Motor neuron (in vitro differentiated cells): ENCODE results near the gene SFXN5. TPM values are rescaled to one million over a fixed set of nuclear protein-coding genes. Genes with fewer than 3 reads are reported as not detected.

Source experiments
- ATAC-seq, 8 experiments: fragments of 200-7000 bp; cut with Tn5 transposase; replicated peaks in 6 of 8; 2 replicates each; pipeline ENCODE4 v1.8.0; 2021; ENCODE audit warnings: mild to moderate bottlenecking in 8 of 8, moderate library complexity in 8 of 8
- H3K27ac ChIP-seq, 2 donors: fragments of 250-450 bp; sonication (Bioruptor Pico); 2 replicates each; pipeline ENCODE4 v1.9.0; 2021; ENCODE audit warnings: antibody characterized with exemption in 2 of 2, mild to moderate bottlenecking in 2 of 2, moderate library complexity in 1 of 2
- H3K4me1 ChIP-seq, 2 donors: fragments of 250-450 bp; sonication (Bioruptor Pico); replicated peaks in 1 of 2; 2 replicates each; pipeline ENCODE4 v1.6.1; 2021; ENCODE audit warnings: antibody characterized with exemption in 2 of 2, mild to moderate bottlenecking in 2 of 2, moderate library complexity in 1 of 2
- H3K4me3 ChIP-seq, 5 donors: fragments of 250-450 bp; sonication (Bioruptor Pico); 2 replicates each; pipeline ENCODE4 v1.9.0; 2021; ENCODE audit warnings: antibody characterized with exemption in 5 of 5, mild to moderate bottlenecking in 5 of 5, moderate library complexity in 4 of 5
- WGBS, 10 experiments: fragments of 450-650 bp; shearing (Covaris generic); methylation state at CpG; one replicate each; pipeline ENCODE4 v1.0.0; 2022; 5-methylcytosine and 5-hydroxymethylcytosine counted together
- in situ Hi-C, 9 experiments: fragments of 400-800 bp; cut with MboI; loops; one replicate each; pipeline ENCODE4 v1.15.0; 2021; ENCODE audit warnings: low sequenced_read_pairs in 9 of 9, low pct_unique_long_range_greater_than_20kb in 2 of 9; ENCODE audit not compliant: unreplicated experiment in 9 of 9
- total RNA-seq, 8 experiments: library from RNA; unstranded; fragments of 300-600 nt; gene quantifications; 2 replicates each; pipeline versions ENCODE4 v1.2.3 to v1.2.4, GENCODE V29; 2022

Gene SFXN5
- total RNA-seq, 8 experiments from 2014 or later: 6.4 to 35.6 (median 16.0) TPM

DNA sequence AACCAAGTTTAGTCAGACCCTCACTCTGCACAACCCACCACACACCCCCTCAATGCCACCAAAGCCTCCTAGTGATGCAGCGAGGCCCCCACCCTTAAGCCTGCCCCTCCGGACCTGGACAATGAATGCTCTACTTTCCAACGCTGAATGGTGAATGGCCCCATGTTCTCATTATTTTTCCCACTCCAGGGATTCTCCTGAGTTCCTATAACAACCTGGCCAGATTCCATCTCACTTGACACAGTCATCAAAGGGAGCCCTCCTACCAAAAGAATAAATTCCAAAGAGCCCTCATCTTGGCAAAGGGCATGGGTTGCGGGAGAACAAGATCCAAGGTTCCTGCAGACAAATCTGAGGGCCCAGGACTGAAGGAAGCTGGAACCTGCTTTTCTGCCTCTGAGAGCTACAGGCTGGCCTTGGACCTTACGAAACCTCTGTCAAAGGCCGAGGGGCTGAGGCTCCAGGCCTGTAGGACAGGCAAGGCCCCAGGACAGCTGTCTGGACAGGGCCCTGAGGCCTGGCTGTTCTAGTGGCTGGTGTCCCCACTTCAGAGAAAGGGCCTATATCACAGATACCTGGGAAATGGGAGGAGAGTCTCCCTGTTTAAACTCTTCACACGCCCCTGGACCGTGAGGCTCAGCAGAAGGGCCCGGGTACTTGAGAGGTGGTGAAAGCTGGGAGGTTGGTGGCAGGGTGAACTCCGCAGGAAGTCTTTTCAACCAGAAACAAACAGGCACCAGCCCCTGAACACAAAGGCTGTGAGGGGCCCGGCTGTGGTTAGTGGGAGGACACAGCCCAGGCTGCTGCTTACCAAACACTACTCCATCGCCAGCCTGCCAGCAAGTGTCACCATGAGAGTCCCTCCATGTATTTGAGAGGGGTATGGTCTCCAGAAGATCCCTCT is 27.3 kb downstream of the SFXN5 start:
- in situ Hi-C loops: no loop called here
- Histone ChIP-seq H3K27ac (no peak overlapping the region), H3K4me3 (no peak overlapping the region), H3K4me1 (peaks cover 0 to 15% of the 10 kb centered on the region in 2 donors)
- peak in 3 of 8 experiments; percentile 50 to 90 (median 59) for ATAC-seq
- 60 to 100% (median 81%) methylated on average over 1 to 7 of the region's 12 CpGs; no CpG with 5 or more reads in 4 of the 10 experiments for WGBS, 10 experiments

DNA sequence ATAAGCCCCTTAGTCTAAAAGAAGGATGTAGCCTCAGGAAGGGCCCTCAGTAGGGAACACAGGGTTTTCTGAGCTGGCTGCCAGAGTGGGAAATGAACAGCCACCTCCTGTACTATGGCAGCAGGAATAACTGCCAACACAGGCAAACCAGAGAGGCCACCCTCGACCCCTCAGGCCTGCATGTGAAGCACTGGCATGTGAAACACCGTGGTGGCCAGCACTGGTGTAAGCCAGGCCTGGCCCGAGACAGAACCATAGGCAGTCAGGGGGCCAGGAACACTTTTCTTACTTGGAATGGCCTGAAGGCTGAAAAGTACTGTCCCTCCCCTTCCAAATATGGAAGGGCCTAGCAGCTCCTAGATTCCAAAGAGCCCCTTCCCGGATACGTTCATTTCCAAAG is 28.2 kb downstream of the SFXN5 start:
- no peak overlapping the region for H3K27ac ChIP-seq
- peaks cover 0 to 15% of the 10 kb centered on the region in 2 donors for H3K4me1 ChIP-seq
- WGBS, 10 experiments: 63 to 100% (median 94%) methylated on average over 1 to 5 of the region's 5 CpGs; no CpG with 5 or more reads in 2 of the 10 experiments
- in situ Hi-C loops: no loop called here
- peak in 2 of 8 experiments; percentile 19 to 35 for ATAC-seq
- no peak overlapping the region for H3K4me3 ChIP-seq

DNA sequence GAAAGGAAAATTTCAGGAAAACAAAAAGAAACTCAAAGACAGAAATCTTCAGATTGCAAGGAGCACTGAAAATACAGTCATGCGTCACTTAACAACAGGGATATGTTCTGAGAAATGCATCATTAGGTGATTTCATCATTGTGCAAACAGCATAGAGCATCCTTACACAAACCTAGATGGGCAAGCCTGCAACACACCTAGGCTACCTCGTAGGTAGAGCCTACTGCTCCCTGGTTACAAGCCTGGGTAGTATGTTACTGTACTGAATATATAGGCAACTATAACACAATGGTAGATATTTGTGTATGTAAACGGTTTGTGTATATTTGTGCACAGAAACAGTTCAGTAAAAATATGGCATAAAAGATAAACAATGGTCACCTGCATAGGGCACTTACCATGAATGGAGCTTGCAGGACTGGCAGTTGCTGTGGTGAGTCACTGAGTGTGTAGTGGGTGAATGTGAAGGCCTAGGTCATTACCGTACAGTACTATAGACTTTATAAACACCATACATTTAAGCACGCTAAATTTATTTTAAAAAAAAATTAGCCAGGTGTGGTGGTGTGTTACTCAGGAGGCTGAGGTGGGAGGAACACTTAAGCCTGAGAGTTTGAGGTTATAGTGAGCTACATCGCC is 33.4 kb downstream of the SFXN5 start:
- Histone ChIP-seq H3K27ac (no peak overlapping the region), H3K4me1 (no peaks in the 10 kb centered on the region), H3K4me3 (no peak overlapping the region)
- WGBS, 10 experiments: 74 to 100% (median 95%) methylated on average over 1 to 6 of the region's 6 CpGs
- in situ Hi-C loops: no loop called here
- ATAC-seq: no peak

DNA sequence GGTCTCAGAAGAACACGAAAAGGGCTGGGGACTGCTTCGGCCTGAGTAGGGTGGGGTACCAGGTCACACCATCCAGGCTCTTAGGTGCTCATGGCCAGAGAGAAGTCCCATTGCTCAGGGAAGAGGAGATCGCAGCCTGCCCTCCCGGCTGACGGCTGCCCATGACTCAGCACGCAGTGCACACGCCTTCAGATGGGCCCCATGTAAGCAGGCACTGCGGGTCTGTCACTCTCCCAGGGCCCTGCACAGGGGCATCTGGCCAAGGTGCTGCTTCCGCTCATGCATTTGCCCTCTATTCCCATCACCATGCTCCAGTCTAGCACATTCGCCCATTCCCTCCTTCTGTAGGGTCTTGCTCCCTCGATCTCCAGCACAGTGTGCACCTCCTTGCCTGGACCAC is 34.7 kb downstream of the SFXN5 start:
- Histone ChIP-seq H3K4me3 (no peak overlapping the region), H3K4me1 (no peaks in the 10 kb centered on the region), H3K27ac (no peak overlapping the region)
- 92 to 100% methylated on average over 1 to 2 of the region's 11 CpGs; no CpG with 5 or more reads in 8 of the 10 experiments for WGBS, 10 experiments
- in situ Hi-C loops: no loop called here
- peak in 1 of 8 experiments; percentile 30 for ATAC-seq

DNA sequence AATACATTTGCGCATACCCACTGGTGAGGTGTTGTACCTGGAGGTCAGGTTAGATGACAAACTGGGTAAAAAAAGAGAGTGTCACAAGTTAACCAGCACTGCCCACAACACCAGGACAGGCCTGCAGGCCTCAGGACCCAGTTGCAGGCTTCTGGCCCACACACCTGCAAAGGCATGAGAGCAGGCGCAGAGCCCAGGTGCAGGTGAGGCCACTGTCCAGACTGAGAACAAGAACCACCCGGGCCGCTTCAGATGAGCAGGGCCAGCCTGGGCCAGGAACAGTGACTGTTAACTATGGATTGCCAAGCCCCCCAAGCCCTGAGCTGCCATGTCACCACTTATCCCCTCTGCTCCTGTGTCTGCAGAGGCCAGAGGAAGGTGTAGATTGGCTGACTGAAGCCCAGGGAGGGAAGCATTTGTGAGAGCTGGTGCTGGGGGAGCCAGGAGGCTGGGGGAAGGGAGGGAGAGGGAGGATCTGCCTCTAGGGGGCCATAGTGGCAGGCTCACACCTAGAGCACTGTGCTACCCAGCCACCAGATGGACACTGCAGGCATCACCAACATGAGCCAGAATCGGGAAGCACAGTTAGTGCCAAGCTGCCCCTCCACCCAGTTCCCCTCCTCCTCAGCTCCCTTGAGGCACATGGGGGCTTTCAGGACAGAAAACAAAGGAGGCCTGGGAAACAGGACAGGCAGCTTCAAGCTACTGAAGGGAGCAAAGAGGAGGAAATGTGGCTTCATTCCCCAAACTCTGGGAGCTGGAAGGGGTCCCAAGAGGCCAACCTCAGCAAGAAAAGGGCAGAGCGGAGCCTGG is 35.4 kb downstream of the SFXN5 start:
- Histone ChIP-seq H3K27ac (no peak overlapping the region), H3K4me3 (no peak overlapping the region), H3K4me1 (no peaks in the 10 kb centered on the region)
- ATAC-seq: peak in 2 of 8 experiments; percentile 36 to 50
- WGBS, 10 experiments: 0 to 100% (median 94%) methylated on average over 1 to 2 of the region's 6 CpGs; no CpG with 5 or more reads in 7 of the 10 experiments
- in situ Hi-C loops: no loop called here

DNA sequence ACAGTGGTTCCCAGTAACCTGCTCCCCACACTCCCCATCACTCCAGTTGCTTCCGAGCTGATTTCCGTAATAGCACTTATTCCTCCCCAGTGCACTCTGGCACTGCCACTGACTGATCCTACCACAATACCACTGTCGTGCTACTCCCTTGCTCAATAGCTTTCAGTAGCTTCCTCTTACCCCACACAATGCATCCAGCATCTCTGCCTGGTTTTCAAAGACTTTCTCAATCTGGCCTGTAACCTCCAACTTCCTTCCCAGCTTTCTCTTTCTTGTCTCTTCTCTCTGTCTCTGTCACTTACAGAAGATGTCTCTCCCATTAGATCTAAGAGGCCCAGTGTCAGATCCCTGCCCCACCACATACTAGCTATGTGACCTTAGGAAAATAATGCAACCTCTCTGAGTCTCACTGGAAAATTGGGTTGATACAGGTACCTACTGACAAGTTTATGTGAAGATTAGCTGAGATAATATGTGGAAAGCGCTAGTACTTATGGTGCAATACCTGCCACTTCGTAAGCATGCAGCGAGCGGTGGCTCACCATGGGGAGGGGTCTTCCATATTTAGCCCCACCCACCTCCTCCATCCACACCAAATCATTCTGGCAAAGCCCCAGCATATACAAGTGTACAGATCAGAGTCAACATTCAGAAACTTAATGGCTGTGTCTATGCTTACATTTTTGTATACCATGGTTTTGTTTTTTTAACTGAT is 36.7 kb downstream of the SFXN5 start:
- Histone ChIP-seq H3K27ac (no peak overlapping the region), H3K4me3 (no peak overlapping the region), H3K4me1 (no peaks in the 10 kb centered on the region)
- in situ Hi-C loops: no loop called here
- no peak for ATAC-seq
- WGBS, 10 experiments: 73 to 100% (median 97%) methylated on average over 1 to 6 of the region's 7 CpGs; no CpG with 5 or more reads in 1 of the 10 experiments

DNA sequence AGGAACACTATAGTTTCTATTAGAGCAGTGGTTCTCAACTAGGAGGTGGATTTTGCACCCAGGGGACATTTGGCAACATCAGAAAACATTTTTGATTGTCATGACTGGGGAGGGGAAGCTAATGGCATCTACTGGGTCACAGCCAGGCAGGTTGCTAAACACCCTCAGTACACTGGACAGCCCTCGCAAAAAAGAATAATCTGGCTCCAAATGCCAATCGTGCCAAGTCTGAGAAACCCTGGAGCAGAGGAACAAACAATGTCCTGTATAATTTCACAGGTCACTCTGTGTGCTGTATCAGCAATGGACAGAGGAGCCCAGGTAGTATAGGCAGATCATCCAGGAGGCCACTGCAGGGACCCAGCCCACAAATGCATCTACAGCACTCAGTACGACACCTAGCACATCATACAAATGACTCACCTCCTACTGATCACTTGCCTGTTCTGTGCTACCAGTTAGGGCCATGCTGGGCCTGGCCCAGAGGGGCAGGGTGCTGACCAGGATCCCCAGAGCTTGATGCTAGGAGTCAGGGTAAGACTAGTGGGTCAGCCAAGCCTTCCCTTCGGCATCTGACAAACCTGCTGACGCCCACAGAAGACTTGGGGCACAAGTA is 37.6 kb downstream of the SFXN5 start:
- WGBS, 10 experiments: 83 to 100% (median 92%) methylated on average over 1 to 5 of the region's 5 CpGs; no CpG with 5 or more reads in 6 of the 10 experiments
- no peaks in the 10 kb centered on the region for H3K4me1 ChIP-seq
- no peak overlapping the region for H3K4me3 ChIP-seq
- no peak overlapping the region for H3K27ac ChIP-seq
- ATAC-seq: peak in 1 of 8 experiments; percentile 44
- in situ Hi-C loops: no loop called here

DNA sequence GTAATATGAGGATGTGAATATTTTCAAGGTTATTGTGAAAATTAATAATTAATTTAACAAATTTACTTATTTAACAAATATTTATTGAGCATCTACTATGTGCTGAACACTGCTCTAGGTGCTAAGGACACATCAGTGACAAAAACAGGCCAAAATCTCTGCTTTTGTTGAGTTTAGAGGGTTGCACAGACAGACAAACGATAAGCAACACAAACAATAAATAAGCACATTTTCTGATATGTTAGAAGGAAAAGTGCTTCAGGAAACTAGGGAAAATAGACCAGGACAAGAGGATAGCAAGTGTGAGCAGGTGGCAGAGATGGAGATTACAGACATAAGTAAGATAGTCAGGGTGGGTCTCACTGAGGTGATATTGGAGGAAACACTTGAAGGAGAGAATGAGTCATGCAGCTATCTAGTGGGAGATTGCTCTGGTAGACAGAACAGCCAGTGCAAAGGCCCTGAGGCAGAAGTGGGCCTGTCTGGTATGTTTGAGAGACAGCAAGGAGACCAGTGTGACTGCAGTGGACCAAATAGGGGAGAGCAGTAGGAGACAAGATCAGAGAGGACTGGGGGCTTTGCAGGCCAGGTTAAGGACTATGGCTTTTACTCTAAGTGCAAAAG is 38.3 kb downstream of the SFXN5 start:
- Histone ChIP-seq H3K27ac (no peak overlapping the region), H3K4me1 (no peaks in the 10 kb centered on the region), H3K4me3 (no peak overlapping the region)
- 83 to 100% (median 100%) methylated on average over 1 of the region's 1 CpG; no CpG with 5 or more reads in 2 of the 10 experiments for WGBS, 10 experiments
- in situ Hi-C loops: no loop called here
- no peak for ATAC-seq

DNA sequence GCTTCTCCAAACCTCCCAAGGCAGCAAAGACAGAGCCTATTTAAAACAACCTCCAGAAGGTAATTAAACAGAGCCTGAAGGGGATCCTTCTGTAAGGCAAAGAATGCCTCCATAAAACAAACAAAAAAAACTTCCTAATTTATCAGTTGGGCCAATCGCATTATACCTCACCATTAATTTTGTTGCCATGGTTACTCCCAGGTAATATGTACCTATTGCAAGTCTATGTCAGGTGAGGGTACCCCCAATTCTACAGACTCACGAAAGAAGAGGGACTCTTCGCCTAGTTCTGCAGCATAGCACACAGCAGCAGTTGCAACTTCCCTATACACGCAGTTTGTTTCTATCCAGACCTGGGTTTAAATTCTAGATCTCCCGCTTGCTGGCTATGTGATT is 38.8 kb downstream of the SFXN5 start:
- 87 to 100% (median 96%) methylated on average over 1 to 5 of the region's 5 CpGs; no CpG with 5 or more reads in 3 of the 10 experiments for WGBS, 10 experiments
- in situ Hi-C loops: no loop called here

DNA sequence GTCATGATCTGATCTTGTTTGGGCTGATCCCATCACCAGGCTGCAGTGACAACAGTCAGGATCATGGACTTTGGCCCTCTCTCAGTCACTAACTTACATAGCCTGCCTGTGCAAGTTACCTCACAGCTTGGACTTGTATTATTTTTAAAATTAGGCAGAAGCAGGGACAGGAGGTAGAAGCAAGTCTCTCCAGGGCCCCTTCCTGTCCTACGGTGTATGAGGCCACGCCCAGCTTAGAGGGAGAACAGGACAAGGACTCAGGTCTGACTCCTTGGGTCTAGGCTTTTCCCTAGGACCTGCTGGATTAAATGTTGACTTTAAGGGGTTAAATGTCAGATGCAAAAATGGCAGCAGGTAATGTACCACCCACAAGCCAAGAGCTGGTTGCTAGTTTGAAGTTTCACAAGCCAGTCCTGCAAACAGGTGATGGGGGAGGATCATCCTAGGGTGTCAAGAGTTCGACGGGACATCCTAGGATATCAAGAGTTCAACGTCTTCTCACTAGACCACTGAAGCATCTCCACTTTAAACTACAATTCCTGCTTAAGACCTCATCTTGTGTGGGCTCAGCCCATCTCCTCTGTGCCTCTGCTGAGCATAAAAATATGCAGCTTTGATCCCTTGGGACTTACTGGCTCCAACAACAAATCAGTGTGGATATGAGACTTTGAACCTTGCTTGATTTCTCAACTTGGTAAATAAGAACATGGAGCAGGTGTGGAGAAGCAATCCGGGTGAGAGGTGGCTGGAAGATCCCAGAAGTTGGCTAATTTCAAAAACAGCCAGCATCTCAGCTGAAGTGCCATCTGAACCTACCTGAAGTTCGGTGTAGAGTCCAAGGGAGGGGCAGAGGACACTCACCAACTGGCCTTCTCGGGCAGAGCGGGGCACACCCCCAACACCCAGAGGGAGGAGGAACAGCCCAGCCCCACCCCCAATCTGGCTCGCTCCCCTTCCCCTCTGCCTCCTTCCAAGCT is 39.5 kb downstream of the SFXN5 start:
- Histone ChIP-seq H3K4me3 (no peak overlapping the region), H3K27ac (no peak overlapping the region), H3K4me1 (no peaks in the 10 kb centered on the region)
- ATAC-seq: no peak
- in situ Hi-C loops: no loop called here
- 84 to 100% (median 91%) methylated on average over 1 to 7 of the region's 10 CpGs; no CpG with 5 or more reads in 4 of the 10 experiments for WGBS, 10 experiments

More for the DNA sequence above, 38.8 kb downstream of the SFXN5 start:
- Histone ChIP-seq H3K4me1 (no peaks in the 10 kb centered on the region), H3K27ac (no peak overlapping the region), H3K4me3 (no peak overlapping the region)
- ATAC-seq: no peak
